NK-92 treated with Interleukin-12 subunit alpha and Interleukin-12 subunit beta, amount 100 ng/mL, for 24 hours (cell line): ENCODE measurements around the gene ANK3.

ENCODE experiments used
- DNase-seq: peaks from one replicate; lab custom pipeline; 2025; lab: John Stamatoyannopoulos, UW

The ANK3 gene

GRCh38 chr10:60377042-60377352, 12.7 kb downstream of the ANK3 start:
- DNase-seq: no peak

- no peak for DNase-seq
Observed at GRCh38 chr10:60376221-60377041, 13.2 kb downstream of the ANK3 start.

GRCh38 chr10:60375293-60376004, 14.2 kb downstream of the ANK3 start:
- no peak for DNase-seq

GRCh38 chr10:60374836-60375235, 14.8 kb downstream of the ANK3 start:
- DNase-seq: no peak

GRCh38 chr10:60372436-60372835, 17.2 kb downstream of the ANK3 start:
- DNase-seq: no peak

DNA sequence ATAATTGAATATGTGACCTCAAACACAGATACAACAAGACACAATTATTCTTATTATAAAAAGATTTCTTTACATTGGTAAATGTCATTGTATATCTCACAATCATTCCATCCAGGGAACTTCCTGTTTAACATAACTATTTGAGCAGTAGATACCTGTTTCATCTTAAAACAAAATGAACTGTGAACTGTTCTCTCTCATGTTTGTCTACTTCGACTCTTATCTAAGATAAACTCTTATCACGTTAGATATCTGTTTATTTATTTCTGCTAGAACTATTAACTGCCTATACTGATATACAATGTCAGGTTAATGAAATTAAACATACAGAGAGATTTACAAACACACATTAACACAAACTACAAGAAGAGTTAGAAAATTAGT, 20.1 kb downstream of the ANK3 start:
- DNase-seq: no peak

- DNase-seq: no peak
Observed at GRCh38 chr10:60368875-60369546, 20.7 kb downstream of the ANK3 start.

DNA sequence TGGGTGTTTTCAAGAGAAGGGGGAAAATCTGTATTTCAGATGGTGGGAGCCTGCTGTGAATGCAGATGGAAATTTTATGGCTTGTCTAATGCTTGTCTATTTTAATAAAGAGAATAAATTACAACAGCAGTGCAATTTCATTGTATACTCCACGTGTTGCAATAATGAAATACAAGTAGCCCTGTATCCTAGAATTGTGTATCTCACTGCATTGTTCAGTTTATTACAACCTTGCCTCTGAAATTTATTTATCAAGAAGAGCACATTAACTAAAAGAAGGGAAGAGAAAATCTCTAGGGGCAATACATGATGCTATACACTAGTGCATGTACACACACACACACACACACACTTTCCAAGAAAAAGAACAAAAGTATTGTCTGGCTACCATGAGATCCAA, 21.8 kb downstream of the ANK3 start:
- DNase-seq: no peak

DNA sequence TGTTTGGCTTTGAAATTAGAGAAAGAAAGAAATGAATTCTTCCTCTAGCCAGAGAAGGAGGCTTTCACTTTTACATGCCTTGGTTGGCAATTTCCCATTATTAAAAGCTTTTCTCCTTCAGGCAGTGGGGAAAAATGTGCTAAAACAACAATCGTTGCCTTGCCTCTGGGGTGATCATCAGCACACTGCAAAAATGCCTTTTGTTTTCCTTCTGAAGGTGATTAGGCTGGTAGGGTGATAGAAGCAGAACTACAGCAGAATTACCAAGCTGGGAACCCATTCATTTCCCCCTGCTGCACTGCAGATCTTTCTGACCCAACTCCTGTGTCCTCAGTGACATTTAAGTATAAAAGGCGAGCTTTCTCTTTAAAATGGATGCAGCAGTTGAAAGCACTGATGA, 22.2 kb downstream of the ANK3 start:
- DNase-seq: no peak

GRCh38 chr10:60367024-60367423, 22.7 kb downstream of the ANK3 start:
- no peak for DNase-seq

GRCh38 chr10:60363187-60363586, 26.5 kb downstream of the ANK3 start:
- no peak for DNase-seq

DNA sequence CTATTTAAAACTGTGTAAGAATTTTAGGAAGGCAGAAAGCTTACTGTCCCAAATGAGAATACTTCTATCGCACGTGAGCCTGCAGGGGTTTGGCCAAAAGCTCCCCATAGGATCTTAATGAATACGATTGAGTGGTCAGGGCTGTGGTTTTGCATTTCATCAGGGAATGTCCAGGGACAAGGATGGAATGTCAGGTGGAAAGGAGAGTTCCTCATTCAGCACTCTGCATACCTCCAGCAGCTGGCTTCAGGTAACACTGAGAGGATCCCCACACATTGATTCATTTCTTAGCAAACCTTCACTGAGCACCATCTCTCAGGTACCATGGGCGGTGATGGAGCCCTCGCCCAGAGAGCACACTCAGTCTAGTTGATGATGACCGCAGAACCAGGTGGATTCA, 27.2 kb downstream of the ANK3 start:
- DNase-seq: no peak

GRCh38 chr10:60359066-60359465, 30.6 kb downstream of the ANK3 start:
- DNase-seq: no peak

- DNase-seq: no peak
Observed at GRCh38 chr10:60358282-60358681, 31.4 kb downstream of the ANK3 start.

GRCh38 chr10:60353519-60354258, 36.0 kb downstream of the ANK3 start:
- DNase-seq: no peak

- no peak for DNase-seq
Observed at GRCh38 chr10:60352105-60352504, 37.6 kb downstream of the ANK3 start.

DNA sequence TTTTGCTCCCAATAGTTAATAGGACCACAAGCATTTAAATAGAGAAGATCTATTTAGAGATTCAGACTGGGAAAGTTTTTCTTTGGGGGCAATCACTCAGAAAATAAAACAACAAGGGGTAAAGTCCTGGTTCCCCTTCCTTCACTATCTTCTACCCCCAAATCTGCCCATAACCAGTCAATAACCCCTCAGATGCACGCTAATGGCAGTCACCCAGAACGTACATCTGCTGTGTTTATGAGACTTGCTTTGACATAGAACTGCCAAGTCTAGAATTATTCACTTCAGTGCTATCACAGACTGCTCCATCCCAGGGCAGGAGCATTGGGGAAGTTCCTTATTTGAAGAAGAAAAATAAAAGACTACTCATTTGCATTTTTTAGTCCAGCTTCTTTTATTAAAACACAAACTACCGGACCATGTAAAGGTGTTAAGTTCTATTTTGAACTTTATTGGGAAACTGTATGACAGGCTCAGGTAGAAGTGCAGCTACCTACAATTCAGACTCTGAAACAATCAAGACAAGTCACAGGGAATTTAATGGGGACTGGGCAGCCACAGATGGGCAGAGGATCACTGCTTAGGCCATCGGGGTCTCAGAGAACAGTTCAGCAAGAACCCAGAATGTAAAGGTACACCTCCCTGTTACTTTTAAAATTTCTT, 38.4 kb downstream of the ANK3 start:
- no peak for DNase-seq

GRCh38 chr10:60350400-60350799, 39.3 kb downstream of the ANK3 start:
- DNase-seq: no peak

GRCh38 chr10:60349426-60349825, 40.2 kb downstream of the ANK3 start:
- no peak for DNase-seq

DNA sequence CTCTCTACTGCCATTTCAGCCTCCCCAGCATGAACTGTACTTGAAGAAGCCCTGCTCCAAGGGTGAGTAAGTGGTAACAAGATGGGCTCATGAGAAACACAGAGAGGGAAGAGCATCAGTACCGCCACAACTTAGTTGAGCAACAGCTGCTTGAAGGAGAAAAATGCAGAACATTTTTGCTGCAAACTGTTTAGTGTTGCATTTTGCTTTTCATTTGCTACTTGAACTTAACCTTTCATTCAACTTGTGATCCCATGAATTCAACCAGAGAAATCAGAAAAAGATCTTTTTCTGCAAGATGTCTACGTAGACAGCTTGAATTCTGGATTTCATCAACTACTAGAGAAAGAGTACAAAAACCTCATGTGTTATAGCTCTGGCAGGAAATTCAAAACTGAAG, 40.7 kb downstream of the ANK3 start:
- no peak for DNase-seq

DNA sequence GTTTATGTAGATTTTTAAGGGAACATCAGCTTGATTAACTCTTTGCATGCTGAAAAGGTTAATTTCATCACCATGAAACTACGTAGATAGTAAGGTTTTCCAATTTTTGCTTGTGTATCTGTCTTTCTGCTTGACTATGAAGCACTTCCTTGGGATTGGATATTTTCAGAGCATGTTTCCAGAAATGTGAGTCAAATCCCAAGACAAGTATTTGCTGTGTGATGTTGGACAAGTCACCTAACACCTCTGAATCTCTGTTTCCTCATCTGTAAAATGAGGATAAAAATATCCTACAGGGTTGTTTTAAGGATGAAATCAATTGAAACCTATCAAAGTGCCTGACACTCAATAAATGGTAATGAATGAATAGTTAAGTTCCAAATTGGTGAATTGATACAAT, 42.4 kb downstream of the ANK3 start:
- no peak for DNase-seq

DNA sequence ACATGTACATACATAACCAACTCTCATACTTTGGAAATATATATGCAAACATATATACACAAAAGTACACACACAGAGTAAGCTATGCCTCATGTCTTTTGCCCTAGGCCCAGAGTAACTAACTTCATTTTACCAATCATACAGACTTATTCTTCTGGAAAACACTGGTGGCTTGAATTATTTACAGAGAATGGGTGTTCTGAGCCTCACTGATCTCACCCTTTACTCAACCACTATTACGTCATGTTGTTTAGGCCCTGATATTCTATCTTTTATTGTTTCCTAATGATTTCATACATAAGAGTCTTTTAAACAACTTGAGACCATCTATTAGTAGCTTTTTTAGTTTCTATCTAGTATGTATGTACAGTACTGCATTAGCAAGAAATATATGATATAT, 43.0 kb downstream of the ANK3 start:
- DNase-seq: no peak
